HG03439 (cell line): ENCODE data around the gene FOLR2.
"Not testable (repeated sequence)": the region's sequence is repeated elsewhere in the genome, so short reads cannot be mapped to it uniquely, and the experiment has no call there.

Source experiments
- ATAC-seq: cut with Tn5 transposase; IDR thresholded peaks from one replicate; pipeline ENCODE4 v1.9.1; 2021; ENCODE audit warnings: mild to moderate bottlenecking, moderate library complexity; ENCODE audit not compliant: unreplicated experiment

The FOLR2 gene

GRCh38 chr11:72216638-72217037, at the start of gene FOLR2:
Gene FOLR2, plus strand, starts transcription at chr11:72216794. Its CDS starts 1,791 bp downstream, at chr11:72218585.
- ATAC-seq = no peak

- ATAC-seq = not testable (repeated sequence)
Measured at GRCh38 chr11:72169046-72169555, 47.5 kb upstream of the FOLR2 start.

- ATAC-seq = not testable (repeated sequence)
Measured at GRCh38 chr11:72169754-72170153, 46.8 kb upstream of the FOLR2 start.

- ATAC-seq = not testable (repeated sequence)
Measured at GRCh38 chr11:72172043-72172442, 44.6 kb upstream of the FOLR2 start.

- no peak for ATAC-seq
Measured at GRCh38 chr11:72173291-72173690, 43.3 kb upstream of the FOLR2 start.

GRCh38 chr11:72174302-72175070, 42.1 kb upstream of the FOLR2 start:
- no peak for ATAC-seq

GRCh38 chr11:72177656-72178055, 38.9 kb upstream of the FOLR2 start:
- ATAC-seq = no peak

- no peak for ATAC-seq
Measured at GRCh38 chr11:72179049-72179803, 37.4 kb upstream of the FOLR2 start.

- ATAC-seq = no peak
Measured at GRCh38 chr11:72179804-72180396, 36.7 kb upstream of the FOLR2 start.

GRCh38 chr11:72180892-72181552, 35.6 kb upstream of the FOLR2 start:
- not testable (repeated sequence) for ATAC-seq

- not testable (repeated sequence) for ATAC-seq
Measured at GRCh38 chr11:72181553-72181958, 35.0 kb upstream of the FOLR2 start.

GRCh38 chr11:72188267-72188666, 28.3 kb upstream of the FOLR2 start:
- no peak for ATAC-seq

- no peak for ATAC-seq
Measured at GRCh38 chr11:72189455-72190250, 26.9 kb upstream of the FOLR2 start.

- ATAC-seq = no peak
Measured at GRCh38 chr11:72190631-72191071, 25.9 kb upstream of the FOLR2 start.

- no peak for ATAC-seq
Measured at GRCh38 chr11:72191961-72192381, 24.6 kb upstream of the FOLR2 start, which contains the start of gene FOLR1. Gene FOLR1, plus strand, starts transcription at chr11:72192140. Its CDS starts 34 bp downstream, at chr11:72192174.

GRCh38 chr11:72195518-72196270, 20.9 kb upstream of the FOLR2 start:
- no peak for ATAC-seq

- not testable (repeated sequence) for ATAC-seq
Measured at GRCh38 chr11:72201445-72201844, 15.1 kb upstream of the FOLR2 start.

- no peak for ATAC-seq
Measured at GRCh38 chr11:72202571-72202970, 14.0 kb upstream of the FOLR2 start.

- no peak for ATAC-seq
Measured at GRCh38 chr11:72203163-72203562, 13.4 kb upstream of the FOLR2 start.
